Measurements from ENCODE around the gene DHRS13. TPM values are rescaled to one million over a fixed set of nuclear protein-coding genes. Genes with fewer than 3 reads are reported as not detected.

DHRS13 gene
- total RNA-seq (2014; rRNA removed; shearing (Covaris generic)), result 5.1 and 5.6 TPM in 2 replicates
- polyA plus RNA-seq (2014; cell fraction: nucleus; rRNA removed), result 10.5 and 12.9 TPM in 2 replicates

- peak; percentile 89 for DNase-seq (ENCODE audit: extremely low read depth, low read depth)
Measured at GRCh38 chr17:28902819-28903545, at the start of gene DHRS13. Gene DHRS13, minus strand, starts transcription at chr17:28903079. Its CDS starts 135 bp downstream, at chr17:28902944.

- DNase-seq (ENCODE audit: extremely low read depth, low read depth), result peak; percentile 99
Measured at GRCh38 chr17:28951991-28952975, 49.4 kb upstream of the DHRS13 start.

- DNase-seq (ENCODE audit: extremely low read depth, low read depth), result peak; percentile 100
Measured at GRCh38 chr17:28951428-28951990, 48.6 kb upstream of the DHRS13 start, which contains the start of gene PHF12. Gene PHF12, minus strand, starts transcription at chr17:28951518. Its CDS starts 558 bp downstream, at chr17:28950960.

GRCh38 chr17:28950752-28951427 lies 48.0 kb upstream of the DHRS13 start:
- DNase-seq (ENCODE audit: extremely low read depth, low read depth), result no peak

GRCh38 chr17:28950017-28950751 lies 47.3 kb upstream of the DHRS13 start:
- no peak for DNase-seq (ENCODE audit: extremely low read depth, low read depth)

GRCh38 chr17:28949185-28950016 lies 46.5 kb upstream of the DHRS13 start:
- no peak for DNase-seq (ENCODE audit: extremely low read depth, low read depth)

- no peak for DNase-seq (ENCODE audit: extremely low read depth, low read depth)
Measured at GRCh38 chr17:28948873-28949184, 46.0 kb upstream of the DHRS13 start.

GRCh38 chr17:28948342-28948741 lies 45.5 kb upstream of the DHRS13 start:
- no peak for DNase-seq (ENCODE audit: extremely low read depth, low read depth)

GRCh38 chr17:28947639-28948038 lies 44.8 kb upstream of the DHRS13 start:
- no peak for DNase-seq (ENCODE audit: extremely low read depth, low read depth)

- DNase-seq (ENCODE audit: extremely low read depth, low read depth), result no peak
Measured at GRCh38 chr17:28946239-28946638, 43.4 kb upstream of the DHRS13 start.

- DNase-seq (ENCODE audit: extremely low read depth, low read depth), result no peak
Measured at GRCh38 chr17:28944862-28945741, 42.2 kb upstream of the DHRS13 start.

GRCh38 chr17:28944343-28944742 lies 41.5 kb upstream of the DHRS13 start:
- DNase-seq (ENCODE audit: extremely low read depth, low read depth), result no peak

GRCh38 chr17:28942925-28943324 lies 40.0 kb upstream of the DHRS13 start:
- DNase-seq (ENCODE audit: extremely low read depth, low read depth), result no peak

GRCh38 chr17:28941251-28941650 lies 38.4 kb upstream of the DHRS13 start:
- no peak for DNase-seq (ENCODE audit: extremely low read depth, low read depth)

- DNase-seq (ENCODE audit: extremely low read depth, low read depth), result no peak
Measured at GRCh38 chr17:28940675-28941074, 37.8 kb upstream of the DHRS13 start.

- DNase-seq (ENCODE audit: extremely low read depth, low read depth), result no peak
Measured at GRCh38 chr17:28940142-28940541, 37.3 kb upstream of the DHRS13 start.

- no peak for DNase-seq (ENCODE audit: extremely low read depth, low read depth)
Measured at GRCh38 chr17:28938552-28938951, 35.7 kb upstream of the DHRS13 start.
